GM12878 (cell line): Measurements from ENCODE around the gene USP12. TPM values are rescaled to one million over a fixed set of nuclear protein-coding genes. Genes with fewer than 3 reads are reported as not detected.

ENCODE experiments used
- ATAC-seq: fragments of 200-7000 bp; cut with Tn5 transposase; 3 replicates; pipeline ENCODE4 v1.9.1; 2020; ENCODE audit warnings: mild to moderate bottlenecking, moderate library complexity
- BruUV-seq: library from RNA; stranded (reverse); fragments of 400-500 nt; replicated peaks from 2 replicates; lab custom pipeline; 2021; lab: Mats Ljungman, UMichigan
- CTCF ChIA-PET: fragments of 300-600 bp; sonication (Branson Sonifier 250); formaldehyde crosslinking; extraction: SDS; loops from one replicate; lab custom pipeline; 2021; ENCODE audit warnings: inconsistent platforms; lab: Yijun Ruan, JAX
- POLR2A ChIA-PET: fragments of 350-600 bp; formaldehyde crosslinking; extraction: SDS; loops from one replicate; lab custom pipeline; 2021; ENCODE audit warnings: inconsistent platforms; lab: Charles Lee
- RAD21 ChIA-PET: fragments of 300-600 bp; sonication (Branson Sonifier 250); formaldehyde crosslinking; loops from one replicate; lab custom pipeline; 2023; ENCODE audit warnings: antibody characterized with exemption; ENCODE audit not compliant: unreplicated experiment; lab: Charles Lee
- SMC1A ChIA-PET: fragments of 300-600 bp; sonication (Branson Sonifier 250); formaldehyde crosslinking; loops from one replicate; lab custom pipeline; 2023; ENCODE audit not compliant: unreplicated experiment, uncharacterized antibody; lab: Charles Lee
- DNase-seq: peaks from one replicate; pipeline ENCODE4 v3.0.0-alpha.2; 2011; ENCODE audit warnings: low read depth, low spot score
- FAIRE-seq: peaks from 3 replicates; lab custom pipeline; 2011; peaks lifted over from hg19 to GRCh38; lab: Jason Lieb, UNC
- H2AFZ ChIP-seq: 2 replicates; pipeline ENCODE4 v1.6.0; 2011; ENCODE audit warnings: low read depth, low read length, control low read depth; ENCODE audit not compliant: control insufficient read depth
- H3K27ac ChIP-seq: 2 replicates; pipeline ENCODE4 v1.5.1; 2011; ENCODE audit warnings: control low read depth; ENCODE audit not compliant: control insufficient read depth, insufficient read depth
- H3K27me3 ChIP-seq, 2 experiments: replicated peaks in 1 of 2; 2 replicates each; pipeline versions ENCODE4 v1.6.0 to v1.6.1; 2011; ENCODE audit warnings: low read length in 1 of 2; ENCODE audit not compliant: control insufficient read depth in 2 of 2, insufficient read depth in 2 of 2
- H3K36me3 ChIP-seq, 2 experiments: 2 replicates each; pipeline ENCODE4 v1.5.1; 2011; ENCODE audit warnings: low read length in 1 of 2; ENCODE audit not compliant: control insufficient read depth in 2 of 2, insufficient read depth in 2 of 2
- H3K4me1 ChIP-seq: 2 replicates; pipeline ENCODE4 v1.6.1; 2011; ENCODE audit warnings: mild to moderate bottlenecking, low read length, moderate library complexity, mixed read lengths; ENCODE audit not compliant: control insufficient read depth, insufficient read depth
- H3K4me2 ChIP-seq: 2 replicates; pipeline ENCODE4 v1.6.0; 2011; ENCODE audit warnings: control low read depth; ENCODE audit not compliant: control insufficient read depth, insufficient read depth
- H3K4me3 ChIP-seq: fragments of 200-600 bp; sonication (generic); 2 replicates; pipeline ENCODE4 v1.5.1; 2016
- H3K79me2 ChIP-seq: 2 replicates; pipeline ENCODE4 v1.6.0; 2011; ENCODE audit warnings: low read length; ENCODE audit not compliant: control insufficient read depth, insufficient read depth
- H3K9ac ChIP-seq: 2 replicates; pipeline ENCODE4 v1.8.0; 2011; ENCODE audit warnings: low read length, control low read depth, mixed read lengths; ENCODE audit not compliant: control insufficient read depth, insufficient read depth
- H3K9me3 ChIP-seq: replicated peaks from 3 replicates; pipeline ENCODE4 v1.5.1; 2011; ENCODE audit warnings: mild to moderate bottlenecking, low read length; ENCODE audit not compliant: control insufficient read depth, insufficient read depth
- H4K20me1 ChIP-seq: 2 replicates; pipeline ENCODE4 v1.6.0; 2011; ENCODE audit not compliant: control insufficient read depth, insufficient read depth
- CREB1 ChIP-seq: IDR thresholded peaks from 2 replicates; pipeline ENCODE4 v1.6.1; 2012; ENCODE audit warnings: low read depth, mild to moderate bottlenecking, inconsistent platforms
- E2F4 ChIP-seq: IDR thresholded peaks from 2 replicates; pipeline ENCODE4 v1.6.1; 2012; ENCODE audit warnings: low read depth, low read length, improper control_type of control experiment
- EZH2 ChIP-seq: IDR thresholded peaks from 2 replicates; pipeline ENCODE4 v1.6.1; 2012; ENCODE audit warnings: low read depth, mild to moderate bottlenecking, control low read depth, inconsistent platforms, low read length, borderline replicate concordance; ENCODE audit not compliant: control insufficient read depth
- JUND ChIP-seq: IDR thresholded peaks from 2 replicates; pipeline ENCODE4 v1.6.1; 2012; ENCODE audit warnings: low read depth, mild to moderate bottlenecking, low read length, improper control_type of control experiment, moderate library complexity
- KAT2A ChIP-seq: conservative IDR thresholded peaks from 2 replicates; pipeline ENCODE4 v1.6.1; 2011; ENCODE audit warnings: low read depth, low read length; ENCODE audit not compliant: control insufficient read depth
- RCOR1 ChIP-seq: conservative IDR thresholded peaks from 2 replicates; pipeline ENCODE4 v1.6.1; 2012; ENCODE audit warnings: low read depth, low read length, improper control_type of control experiment
- USF2 ChIP-seq: IDR thresholded peaks from 2 replicates; pipeline ENCODE4 v1.6.1; 2011; ENCODE audit warnings: low read depth, low read length, improper control_type of control experiment, borderline replicate concordance
- ZBED1 ChIP-seq: IDR thresholded peaks from 2 replicates; pipeline ENCODE4 v1.6.1; 2016; ENCODE audit warnings: borderline replicate concordance
- ZNF24 ChIP-seq: fragments of 450-650 bp; IDR thresholded peaks from 2 replicates; pipeline ENCODE4 v1.6.1; 2017; ENCODE audit warnings: antibody characterized with exemption, mild to moderate bottlenecking
- ZNF592 ChIP-seq: fragments of 450-650 bp; IDR thresholded peaks from 2 replicates; pipeline ENCODE4 v1.6.1; 2017; ENCODE audit warnings: mild to moderate bottlenecking, moderate library complexity
- ZSCAN29 ChIP-seq: fragments of 450-650 bp; IDR thresholded peaks from 2 replicates; pipeline ENCODE4 v1.6.1; 2017; ENCODE audit warnings: mild to moderate bottlenecking, moderate library complexity
- WGBS: methylation state at CpG from one replicate; pipeline ENCODE4 v1.1.6; 2016; ENCODE audit warnings: low lambda C conversion rate; ENCODE audit not compliant: insufficient replicate concordance, insufficient coverage; ENCODE audit errors: missing lambda C conversion rate; 5-methylcytosine and 5-hydroxymethylcytosine counted together
- in situ Hi-C: fragments of 300-500 bp; cut with MboI; formaldehyde crosslinking; loops from 9 replicates; pipeline ENCODE4 v1.14.3; 2018; ENCODE audit warnings: mixed read lengths
- intact Hi-C: fragments of 100-400 bp; cut with micrococcal nuclease; formaldehyde crosslinking; loops from one replicate; pipeline ENCODE4 v1.14.2; 2022; ENCODE audit not compliant: unreplicated experiment
- polyA plus RNA-seq, 11 experiments: library from polyadenylated mRNA; depleted of rRNA in 4 of 11; unstranded in 6 of 11; stranded (reverse) in 5 of 11; fragments of >200 nt; fragmentation: Nextera tagmentation in 4 of 11; fragmentation: Illumina TruSeq in 1 of 11; extraction: Ambion mirVana in 4 of 11; extraction: Trizol in 1 of 11; gene quantifications; 1 replicate in 1 of 11; 2 replicates in 10 of 11; pipeline versions ENCODE4 v1.2.1 to v1.2.3, GENCODE V29; 2011 to 2016; ENCODE audit warnings: inconsistent platforms in 2 of 11, missing spikeins in 2 of 11, low read depth in 1 of 11
- total RNA-seq, 4 experiments: library from RNA; depleted of rRNA in 3 of 4; stranded (reverse); fragments of >200 nt in 3 of 4; fragmentation: Illumina TruSeq in 1 of 4; extraction: Trizol in 1 of 4; gene quantifications; 2 replicates each; pipeline versions ENCODE4 v1.2.1 to v1.2.3, GENCODE V29; 2013 to 2021

The USP12 gene
- total and polyA plus RNA-seq, 10 of the 15 experiments (the other 5 are each of a cell fraction or from before 2014, with no cell fraction given) = 3.5 to 32.2 (median 24.6) TPM

GRCh38 chr13:27037171-27037570 lies 134.4 kb downstream of the USP12 start (continued):
- TF ChIP-seq ZNF592 = no peak
- TF ChIP-seq ZSCAN29 = no peak
- no peak for TF ChIP-seq CREB1
- no peak for TF ChIP-seq EZH2

- Histone ChIP-seq H3K36me3 (no peaks in the 10 kb centered on the region), H3K4me2 (no peak overlapping the region), H2AFZ (no peak overlapping the region), H4K20me1 (no peaks in the 10 kb centered on the region), H3K9ac (no peak overlapping the region), H3K4me3 (no peak overlapping the region), H3K9me3 (no peaks in the 10 kb centered on the region), H3K27me3 (no peaks in the 10 kb centered on the region; a peak in 2 of 4 replicates), H3K27ac (no peak overlapping the region), H3K79me2 (no peaks in the 10 kb centered on the region), H3K4me1 (no peaks in the 10 kb centered on the region)
- intact Hi-C loops (no loop called here), in situ Hi-C loops (no loop called here)
- DNase-seq (no peak), FAIRE-seq (no peak), ATAC-seq (no peak)
- WGBS = 69% methylated on average over 8 of the region's 8 CpGs
- ChIA-PET SMC1A (no interaction called here), CTCF (interaction anchor here (0.8 kb wide), 1 partner anchor 917 kb away, joined by 3 read pairs; no protein-coding TSS in a partner anchor), RAD21 (interaction anchor here (1.9 kb wide), 1 partner anchor 51 kb away, joined by 5 read pairs; no protein-coding TSS in a partner anchor), POLR2A (no interaction called here)
- no TSS peak for BruUV-seq
- TF ChIP-seq E2F4 (no peak), USF2 (no peak), KAT2A (no peak), JUND (no peak), ZBED1 (no peak), ZNF24 (no peak), RCOR1 (no peak)
Measured at GRCh38 chr13:27036236-27036981, 135.2 kb downstream of the USP12 start.
